ENCODE measurements around the gene BLMH. TPM values are rescaled to one million over a fixed set of nuclear protein-coding genes. Genes with fewer than 3 reads are reported as not detected.

The BLMH gene
- total and polyA plus RNA-seq, 2 experiments from 2014 or later, result 21.3 to 28.2 TPM

GRCh38 chr17:30239089-30239462 is 52.7 kb downstream of the BLMH start:
- Histone ChIP-seq H4K20me1 (ENCODE audit: insufficient read depth, poor library complexity, severe bottlenecking) (no peaks in the 10 kb centered on the region), H3K4me3 (no peak overlapping the region), H3K9me2 (replicated peaks; ENCODE audit: insufficient read depth) (no peaks in the 10 kb centered on the region), H3K9me3 (ENCODE audit: low read depth) (no peaks in the 10 kb centered on the region), H3K36me3 (replicated peaks; ENCODE audit: insufficient read depth, low read depth) (no peaks in the 10 kb centered on the region), H2AFZ (no peak overlapping the region), H3K27me3 (peaks cover 48% of the 10 kb centered on the region), H3K4me2 (no peak overlapping the region), H3K27ac (no peak overlapping the region), H3K79me2 (no peaks in the 10 kb centered on the region), H3K4me1 (ENCODE audit: insufficient read depth) (peaks cover 7% of the 10 kb centered on the region)
- TF ChIP-seq EZH2 (IDR thresholded peaks at IDR 0.05; ENCODE audit: borderline replicate concordance), result no peak
- no peak for TF ChIP-seq CTCF (IDR thresholded peaks at IDR 0.05; ENCODE audit: poor library complexity)
- TF ChIP-seq EZH2phosphoT487 (IDR thresholded peaks at IDR 0.05; ENCODE audit: low read depth, severe bottlenecking, unreplicated experiment), result no peak
- WGBS (ENCODE audit: low lambda C conversion rate, missing lambda C conversion rate), result 66% methylated on average over 5 of the region's 5 CpGs
- DNase-seq (ENCODE audit: low spot score), result no peak

GRCh38 chr17:30238387-30239088 is 53.2 kb downstream of the BLMH start:
- Histone ChIP-seq H3K4me3 (no peak overlapping the region), H3K27me3 (peaks cover 53% of the 10 kb centered on the region), H4K20me1 (ENCODE audit: insufficient read depth, poor library complexity, severe bottlenecking) (no peaks in the 10 kb centered on the region), H2AFZ (no peak overlapping the region), H3K79me2 (no peaks in the 10 kb centered on the region), H3K27ac (no peak overlapping the region), H3K36me3 (replicated peaks; ENCODE audit: insufficient read depth, low read depth) (no peaks in the 10 kb centered on the region), H3K4me1 (ENCODE audit: insufficient read depth) (peaks cover 7% of the 10 kb centered on the region), H3K9me2 (replicated peaks; ENCODE audit: insufficient read depth) (no peaks in the 10 kb centered on the region), H3K4me2 (peak overlapping the region; percentile 57), H3K9me3 (ENCODE audit: low read depth) (no peaks in the 10 kb centered on the region)
- TF ChIP-seq EZH2 (IDR thresholded peaks at IDR 0.05; ENCODE audit: borderline replicate concordance) (peak; percentile 24), CTCF (IDR thresholded peaks at IDR 0.05; ENCODE audit: poor library complexity) (no peak)
- WGBS (ENCODE audit: low lambda C conversion rate, missing lambda C conversion rate), result 24% methylated on average over 27 of the region's 27 CpGs
- no peak for DNase-seq (ENCODE audit: low spot score)

GRCh38 chr17:30238003-30238344 is 53.8 kb downstream of the BLMH start:
- Histone ChIP-seq H2AFZ (no peak overlapping the region), H3K36me3 (replicated peaks; ENCODE audit: insufficient read depth, low read depth) (no peaks in the 10 kb centered on the region), H3K27ac (no peak overlapping the region), H3K9me2 (replicated peaks; ENCODE audit: insufficient read depth) (no peaks in the 10 kb centered on the region), H3K4me1 (ENCODE audit: insufficient read depth) (peaks cover 7% of the 10 kb centered on the region), H3K4me3 (no peak overlapping the region), H4K20me1 (ENCODE audit: insufficient read depth, poor library complexity, severe bottlenecking) (no peaks in the 10 kb centered on the region), H3K9me3 (ENCODE audit: low read depth) (no peaks in the 10 kb centered on the region), H3K79me2 (no peaks in the 10 kb centered on the region), H3K4me2 (peak overlapping the region; percentile 57), H3K27me3 (peaks cover 56% of the 10 kb centered on the region)
- DNase-seq (ENCODE audit: low spot score), result no peak
- TF ChIP-seq EZH2phosphoT487 (IDR thresholded peaks at IDR 0.05; ENCODE audit: low read depth, severe bottlenecking, unreplicated experiment) (no peak), EZH2 (IDR thresholded peaks at IDR 0.05; ENCODE audit: borderline replicate concordance) (no peak), CTCF (IDR thresholded peaks at IDR 0.05; ENCODE audit: poor library complexity) (no peak)
- WGBS (ENCODE audit: low lambda C conversion rate, missing lambda C conversion rate), result 38% methylated on average over 7 of the region's 7 CpGs

All from hepatocyte (in vitro differentiated cells).